Activated CD8-positive, alpha-beta memory T cell treated with anti-CD3 and anti-CD28 coated beads, Interleukin-2, amount 10 ng/mL, durations not matched to agents 7 days and 5 days (primary cell): ENCODE data around the gene TDRKH. TPM values are rescaled to one million over a fixed set of nuclear protein-coding genes. Genes with fewer than 3 reads are reported as not detected.
A peak's percentile ranks its signal among the peaks of the same experiment; 100 is the strongest.

ENCODE experiments used
- ATAC-seq: fragments of 150-1000 bp; cut with Tn5 transposase; one replicate; pipeline ENCODE4 v1.10.0; 2021; ENCODE audit warnings: moderate library complexity
- CTCF ChIA-PET: fragments of 350-600 bp; sonication (Branson Sonifier 250); formaldehyde crosslinking; loops from one replicate; lab custom pipeline; 2021; ENCODE audit warnings: antibody characterized with exemption; lab: Charles Lee
- DNase-seq: peaks from one replicate; pipeline ENCODE4 v3.0.0-alpha.2; 2020
- H3K27ac Mint-ChIP-seq: one replicate; pipeline ENCODE4 v1.8.0; 2021; ENCODE audit warnings: mild to moderate bottlenecking, mixed read lengths
- H3K27me3 Mint-ChIP-seq: one replicate; pipeline ENCODE4 v1.8.0; 2021; ENCODE audit warnings: mixed read lengths
- H3K36me3 Mint-ChIP-seq: one replicate; pipeline ENCODE4 v1.8.0; 2021; ENCODE audit warnings: mild to moderate bottlenecking, mixed read lengths
- H3K4me1 Mint-ChIP-seq: one replicate; pipeline ENCODE4 v1.8.0; 2021; ENCODE audit warnings: mixed read lengths
- H3K4me3 Mint-ChIP-seq: one replicate; pipeline ENCODE4 v1.8.0; 2021; ENCODE audit warnings: mild to moderate bottlenecking, moderate library complexity, mixed read lengths
- H3K9me3 Mint-ChIP-seq: one replicate; pipeline ENCODE4 v1.8.0; 2022; ENCODE audit warnings: low read depth, mixed read lengths
- total RNA-seq, 2 experiments: library from RNA; stranded (reverse); gene quantifications; one replicate each; pipeline ENCODE4 v1.2.3, GENCODE V29; 2021

Gene TDRKH
- total RNA-seq, 2 experiments from 2014 or later = 16.4 to 17.1 TPM

DNA sequence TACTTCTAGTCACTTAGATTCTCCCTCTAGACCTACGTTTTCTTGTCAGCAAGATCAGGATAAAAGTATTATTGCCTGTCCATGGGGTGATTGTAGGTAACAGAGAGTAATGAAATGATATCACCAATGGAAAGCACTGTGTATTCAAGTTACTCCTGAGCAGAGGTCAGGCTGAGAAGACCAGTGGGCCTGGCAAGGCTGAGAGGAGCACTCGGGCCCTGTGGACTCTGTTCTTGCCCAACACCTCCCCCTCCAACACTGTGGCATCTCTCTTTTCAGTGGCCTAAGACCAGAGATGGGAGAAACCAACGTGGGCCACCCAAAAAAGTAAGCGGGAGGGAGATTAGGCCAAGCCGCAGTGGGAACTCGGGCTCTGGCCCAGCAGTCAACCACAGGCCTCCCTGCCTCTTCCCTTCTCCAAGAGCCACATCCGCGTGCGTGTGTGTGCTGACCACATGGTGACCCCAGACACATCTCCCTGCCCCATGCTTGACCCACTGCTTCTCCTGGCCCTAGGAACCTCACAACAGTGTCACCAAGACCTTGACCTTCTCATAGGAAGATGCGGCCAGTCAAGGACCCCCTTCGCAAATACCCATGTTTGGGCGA lies 29.0 kb upstream of the TDRKH start:
- ATAC-seq (no peak), DNase-seq (no peak)
- Mint-ChIP-seq H3K4me1 (peaks cover 62% of the 10 kb centered on the region), H3K4me3 (no peak overlapping the region), H3K27ac (no peak overlapping the region), H3K36me3 (no peaks in the 10 kb centered on the region), H3K9me3 (no peaks in the 10 kb centered on the region), H3K27me3 (no peaks in the 10 kb centered on the region)
- CTCF ChIA-PET = interaction anchor here (1.0 to 1.4 kb wide), 2 partner anchors 16 to 17 kb away, joined by 3 read pairs; no protein-coding TSS in a partner anchor

DNA sequence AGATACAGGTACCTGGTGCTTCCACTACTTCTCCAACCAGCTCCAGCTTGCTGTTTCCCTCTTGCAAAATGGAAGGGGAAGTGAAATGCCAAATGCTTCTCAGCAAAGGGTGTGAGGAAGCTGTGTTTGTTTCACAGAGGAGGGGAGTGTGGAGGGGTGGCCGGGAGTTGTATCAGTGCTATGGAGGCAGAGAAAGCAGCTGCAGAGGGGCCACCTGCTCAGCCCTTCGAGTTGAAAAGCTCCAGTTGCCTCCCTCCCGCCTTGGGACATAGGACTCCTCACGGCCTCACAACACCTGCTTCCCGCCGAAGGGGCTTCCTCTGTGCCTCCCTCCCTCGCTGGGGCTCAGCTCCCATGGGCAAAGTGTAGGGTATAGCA lies 27.0 kb upstream of the TDRKH start:
- Mint-ChIP-seq H3K4me1 (peaks cover 60% of the 10 kb centered on the region), H3K27me3 (no peaks in the 10 kb centered on the region), H3K36me3 (no peaks in the 10 kb centered on the region), H3K27ac (no peak overlapping the region), H3K9me3 (no peaks in the 10 kb centered on the region), H3K4me3 (no peak overlapping the region)
- ATAC-seq (no peak), DNase-seq (no peak)
- CTCF ChIA-PET = interaction anchor here (0.9 to 3.9 kb wide), 3 partner anchors 15 to 61 kb away, joined by 3 to 20 read pairs (median 5); no protein-coding TSS in a partner anchor

DNA sequence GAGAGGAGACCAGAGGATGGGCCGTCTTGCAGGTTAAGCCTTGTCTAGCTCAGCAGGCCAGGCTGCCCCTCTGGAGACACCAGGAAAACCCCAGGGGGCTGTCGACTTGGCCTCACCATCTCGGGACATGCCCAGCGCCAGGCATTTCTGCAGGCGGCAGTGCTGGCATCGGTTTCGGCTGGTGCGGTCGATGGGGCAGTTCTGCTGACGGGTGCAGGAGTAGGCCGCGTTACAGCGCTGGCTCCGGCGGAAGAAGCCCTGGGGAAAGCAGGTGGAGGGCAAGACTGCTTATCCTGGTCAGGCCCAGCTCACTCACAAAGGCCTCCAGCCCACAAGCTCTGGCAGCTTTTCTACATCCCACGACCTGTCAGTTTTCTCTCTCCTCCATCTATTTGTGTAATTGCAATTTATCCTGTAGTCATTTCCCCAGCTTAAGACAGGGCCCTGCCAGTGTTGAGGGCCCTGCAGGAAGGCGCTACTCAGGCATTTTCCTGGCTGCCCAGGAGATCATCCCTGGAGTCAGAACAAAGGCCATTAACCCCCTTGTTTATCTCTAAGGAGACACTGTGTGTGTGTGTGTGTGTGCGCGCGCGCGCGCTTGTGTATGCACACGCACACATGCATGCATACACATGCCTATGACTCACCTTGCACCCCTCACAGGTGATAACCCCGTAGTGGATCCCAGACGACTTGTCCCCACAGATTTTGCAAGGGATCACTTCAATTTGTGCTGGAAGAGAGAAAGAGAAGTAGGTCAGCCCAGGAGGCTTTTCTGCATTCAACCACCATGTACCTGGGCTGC lies 26.4 kb upstream of the TDRKH start:
- DNase-seq (no peak), ATAC-seq (no peak)
- H3K9me3 Mint-ChIP-seq = no peaks in the 10 kb centered on the region
- no peak overlapping the region for H3K4me3 Mint-ChIP-seq
- no peaks in the 10 kb centered on the region for H3K36me3 Mint-ChIP-seq
- H3K4me1 Mint-ChIP-seq = peaks cover 56% of the 10 kb centered on the region
- H3K27ac Mint-ChIP-seq = peak overlapping the region; percentile 50
- H3K27me3 Mint-ChIP-seq = no peaks in the 10 kb centered on the region
- CTCF ChIA-PET = interaction anchor here (2.2 to 3.9 kb wide), 2 partner anchors 14 to 19 kb away, joined by 5 to 20 read pairs; no protein-coding TSS in a partner anchor

- Mint-ChIP-seq H3K36me3 (no peaks in the 10 kb centered on the region), H3K4me1 (peaks cover 47% of the 10 kb centered on the region), H3K9me3 (no peaks in the 10 kb centered on the region), H3K27me3 (no peaks in the 10 kb centered on the region), H3K27ac (peak overlapping the region; percentile 73), H3K4me3 (no peak overlapping the region)
- DNase-seq (peak; percentile 78), ATAC-seq (peak; percentile 76)
- CTCF ChIA-PET = interaction anchor here (0.9 to 3.9 kb wide), 3 partner anchors 13 to 20 kb away, joined by 4 to 20 read pairs (median 5); no protein-coding TSS in a partner anchor
Observed at GRCh38 chr1:151815716-151816327, 25.5 kb upstream of the TDRKH start.

GRCh38 chr1:151814971-151815545 lies 24.8 kb upstream of the TDRKH start:
- Mint-ChIP-seq H3K4me3 (no peak overlapping the region), H3K27ac (peak overlapping the region; percentile 73), H3K27me3 (no peaks in the 10 kb centered on the region), H3K4me1 (peaks cover 39% of the 10 kb centered on the region), H3K36me3 (no peaks in the 10 kb centered on the region), H3K9me3 (no peaks in the 10 kb centered on the region)
- CTCF ChIA-PET = interaction anchor here (0.9 to 3.9 kb wide), 3 partner anchors 15 to 26 kb away, joined by 3 to 20 read pairs (median 4); no protein-coding TSS in a partner anchor
- ATAC-seq (no peak), DNase-seq (no peak)

- no peak for DNase-seq
- Mint-ChIP-seq H3K4me1 (peaks cover 33% of the 10 kb centered on the region), H3K9me3 (no peaks in the 10 kb centered on the region), H3K4me3 (no peak overlapping the region), H3K27me3 (no peaks in the 10 kb centered on the region), H3K27ac (no peak overlapping the region), H3K36me3 (no peaks in the 10 kb centered on the region)
- CTCF ChIA-PET = interaction anchor here (0.9 to 3.9 kb wide), 3 partner anchors 16 to 25 kb away, joined by 3 to 20 read pairs (median 4); no protein-coding TSS in a partner anchor
- ATAC-seq = no peak
Observed at GRCh38 chr1:151814426-151814825, 24.1 kb upstream of the TDRKH start.

DNA sequence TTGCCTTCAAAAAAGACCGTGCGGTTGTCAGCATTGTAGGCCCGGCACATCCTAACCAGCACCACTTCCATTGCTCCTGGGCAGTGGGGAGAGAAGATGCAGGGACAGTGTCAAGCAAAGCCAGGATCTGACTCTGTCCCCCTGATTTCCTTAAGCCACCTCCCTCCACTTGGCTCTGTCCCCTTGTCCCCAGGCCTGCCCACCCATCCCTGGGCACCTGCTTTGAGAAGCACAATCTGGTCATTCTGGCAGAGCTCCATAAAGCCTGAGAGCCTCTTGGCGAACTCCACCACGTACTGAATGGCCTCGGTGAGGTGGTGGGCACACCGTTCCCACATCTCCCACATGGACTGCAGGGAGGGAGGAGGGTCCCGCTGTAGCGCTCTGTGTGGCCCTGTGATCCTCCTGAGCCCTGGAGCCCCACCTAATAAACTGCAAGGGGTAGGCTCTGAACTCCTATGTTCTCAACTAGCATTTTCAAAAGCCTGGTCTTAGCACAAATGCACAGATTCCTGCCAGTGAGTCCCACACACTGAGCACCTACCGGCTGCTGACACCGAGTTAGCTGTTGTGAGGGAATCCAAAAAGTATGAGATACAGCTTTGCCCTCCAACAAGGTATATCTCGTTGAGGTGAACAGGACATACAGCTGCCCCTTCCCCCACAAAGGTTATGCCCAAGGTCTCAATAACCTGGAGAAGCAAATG lies 23.1 kb upstream of the TDRKH start:
- Mint-ChIP-seq H3K27ac (no peak overlapping the region), H3K4me3 (no peak overlapping the region), H3K9me3 (no peaks in the 10 kb centered on the region), H3K36me3 (no peaks in the 10 kb centered on the region), H3K27me3 (no peaks in the 10 kb centered on the region), H3K4me1 (peaks cover 33% of the 10 kb centered on the region)
- CTCF ChIA-PET = no interaction called here
- ATAC-seq = no peak
- no peak for DNase-seq

GRCh38 chr1:151811181-151811580 lies 20.9 kb upstream of the TDRKH start:
- Mint-ChIP-seq H3K36me3 (no peaks in the 10 kb centered on the region), H3K9me3 (no peaks in the 10 kb centered on the region), H3K4me1 (peaks cover 25% of the 10 kb centered on the region), H3K27me3 (peaks cover 5% of the 10 kb centered on the region), H3K4me3 (no peak overlapping the region), H3K27ac (no peak overlapping the region)
- DNase-seq (no peak), ATAC-seq (no peak)
- CTCF ChIA-PET = interaction anchor here (1.4 to 1.6 kb wide), 2 partner anchors 9 to 25 kb away, joined by 4 read pairs; no protein-coding TSS in a partner anchor

- ATAC-seq (no peak), DNase-seq (no peak)
- CTCF ChIA-PET = interaction anchor here (0.7 kb wide), 1 partner anchor 8 kb away, joined by 4 read pairs; no protein-coding TSS in a partner anchor
- Mint-ChIP-seq H3K27me3 (peaks cover 6% of the 10 kb centered on the region), H3K4me1 (peaks cover 14% of the 10 kb centered on the region), H3K4me3 (no peak overlapping the region), H3K27ac (no peak overlapping the region), H3K36me3 (no peaks in the 10 kb centered on the region), H3K9me3 (no peaks in the 10 kb centered on the region)
Observed at GRCh38 chr1:151809985-151810556, 19.8 kb upstream of the TDRKH start.

- CTCF ChIA-PET = interaction anchor here (0.8 kb wide), 1 partner anchor 21 kb away, joined by 3 read pairs; no protein-coding TSS in a partner anchor
- peaks cover 11% of the 10 kb centered on the region for H3K4me1 Mint-ChIP-seq
- no peak overlapping the region for H3K4me3 Mint-ChIP-seq
- H3K27ac Mint-ChIP-seq = no peak overlapping the region
- no peak for ATAC-seq
- DNase-seq = no peak
- no peaks in the 10 kb centered on the region for H3K9me3 Mint-ChIP-seq
- no peaks in the 10 kb centered on the region for H3K36me3 Mint-ChIP-seq
- H3K27me3 Mint-ChIP-seq = peaks cover 6% of the 10 kb centered on the region
Observed at GRCh38 chr1:151809290-151809984, 19.1 kb upstream of the TDRKH start.

DNA sequence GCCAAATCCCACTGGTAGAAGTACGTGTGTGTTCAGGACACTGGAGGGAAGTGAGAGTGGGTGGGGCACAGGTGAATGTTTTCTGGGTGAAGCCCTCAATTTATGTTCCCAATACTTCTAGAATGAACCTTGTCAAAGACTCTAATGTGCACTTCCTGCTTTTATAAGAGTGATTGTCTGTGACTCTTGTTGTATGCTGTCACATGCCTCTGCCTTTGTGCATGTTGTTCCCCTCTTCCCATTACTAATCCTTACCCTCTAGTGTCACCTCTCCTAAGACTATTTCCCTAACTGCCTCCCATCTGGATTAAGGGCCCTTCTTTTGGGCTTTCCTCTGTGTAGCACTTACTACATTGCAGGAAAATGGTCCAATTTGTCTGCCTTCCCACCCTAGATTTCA lies 17.5 kb upstream of the TDRKH start:
- no peak overlapping the region for H3K27ac Mint-ChIP-seq

GRCh38 chr1:151807131-151807530 lies 16.8 kb upstream of the TDRKH start:
- Mint-ChIP-seq H3K4me3 (no peak overlapping the region), H3K9me3 (no peaks in the 10 kb centered on the region), H3K36me3 (no peaks in the 10 kb centered on the region), H3K4me1 (no peaks in the 10 kb centered on the region), H3K27me3 (peaks cover 6% of the 10 kb centered on the region), H3K27ac (no peak overlapping the region)
- CTCF ChIA-PET = no interaction called here
- DNase-seq (no peak), ATAC-seq (no peak)

More for the DNA sequence above, 17.5 kb upstream of the TDRKH start:
- Mint-ChIP-seq H3K4me1 (peaks cover 5% of the 10 kb centered on the region), H3K27me3 (peaks cover 6% of the 10 kb centered on the region), H3K4me3 (no peak overlapping the region), H3K9me3 (no peaks in the 10 kb centered on the region), H3K36me3 (no peaks in the 10 kb centered on the region)
- DNase-seq (no peak), ATAC-seq (no peak)
- CTCF ChIA-PET = no interaction called here
